ENCODE data around the gene SLC35C1.
"Not testable (repeated sequence)": the region's sequence is repeated elsewhere in the genome, so short reads cannot be mapped to it uniquely, and the experiment has no call there.

The SLC35C1 gene

DNA sequence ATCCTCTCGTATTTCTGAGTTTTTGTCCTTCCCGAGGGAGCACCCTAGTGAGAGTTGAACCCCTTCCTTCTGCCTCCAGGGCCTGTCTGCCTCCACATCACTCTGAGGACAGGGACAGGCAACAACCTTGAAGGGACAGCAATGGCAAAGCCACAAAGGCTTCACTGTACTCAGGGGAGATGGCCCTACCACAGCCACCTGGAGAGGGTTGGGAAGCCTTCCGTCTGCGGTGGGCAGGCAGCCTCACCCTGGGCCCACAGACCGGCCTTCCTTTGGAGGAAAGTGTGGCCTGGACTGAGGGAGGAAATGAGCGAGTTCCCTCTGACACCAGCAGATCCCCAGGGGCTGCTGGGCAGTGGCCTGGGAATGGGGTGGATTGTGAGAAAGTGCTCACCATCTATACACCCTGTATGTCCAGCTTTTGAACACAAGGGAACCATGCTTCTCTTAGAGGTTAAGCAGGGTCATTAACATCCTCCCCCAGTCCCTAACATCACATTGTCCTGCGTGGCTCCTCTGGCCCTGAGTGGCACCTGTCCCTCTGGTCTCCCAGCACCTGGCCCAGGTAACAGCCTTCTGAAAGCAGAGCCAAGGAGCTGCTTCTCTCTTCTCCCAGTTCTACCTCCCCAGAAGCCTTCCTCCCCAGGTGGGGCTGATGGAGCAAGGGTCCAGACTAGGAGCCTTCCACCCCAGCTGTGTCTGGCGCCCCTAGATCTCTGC is 6.8 kb downstream of the SLC35C1 start:
- DNase-seq = no peak

DNA sequence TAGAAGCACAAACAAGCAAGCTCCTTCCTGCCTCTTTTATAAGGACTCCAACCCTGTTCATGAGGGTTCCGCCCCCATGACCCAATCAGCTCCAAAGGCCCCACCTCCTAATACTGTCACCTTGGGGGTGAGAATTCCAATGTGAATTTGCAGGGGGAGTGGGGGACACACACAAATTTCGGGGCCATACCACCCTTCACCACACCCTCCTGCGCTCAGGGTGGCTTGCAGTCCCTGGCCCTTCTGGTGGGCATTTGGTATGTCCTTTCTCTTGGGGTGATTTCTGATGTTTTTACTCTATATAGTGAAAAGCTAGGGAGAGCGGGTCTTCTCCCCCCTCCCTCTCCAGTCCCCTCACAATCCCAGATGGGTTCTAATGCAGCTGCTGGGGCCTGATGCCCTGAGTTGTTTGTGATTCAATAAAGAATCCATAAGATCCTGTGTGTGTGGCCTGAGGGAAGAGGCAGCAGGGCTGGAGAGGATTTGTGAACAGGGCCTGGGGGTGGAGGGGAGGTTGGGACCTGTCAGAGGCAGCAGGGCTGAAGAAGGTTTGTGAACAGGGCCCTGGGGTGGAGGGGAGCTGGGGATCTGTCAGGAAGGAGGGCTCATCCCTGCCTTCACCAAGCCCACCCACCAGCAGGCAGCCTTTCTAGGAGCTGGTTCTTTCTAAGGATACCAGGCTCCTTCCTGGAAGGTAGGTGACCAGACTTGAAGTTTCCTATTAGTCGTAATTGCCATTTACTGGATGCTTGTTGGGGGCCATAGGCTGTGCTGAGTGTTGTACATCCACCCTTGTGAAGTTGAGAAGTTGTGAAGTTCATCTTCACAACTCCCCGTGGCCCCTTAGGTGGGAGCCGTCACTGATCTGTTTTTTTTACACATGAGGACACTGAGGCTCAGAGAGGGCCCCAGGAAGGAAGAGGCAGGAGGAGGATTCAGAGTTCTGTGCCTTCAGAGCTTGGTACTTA is 7.9 kb downstream of the SLC35C1 start:
- DNase-seq = no peak

GRCh38 chr11:45815747-45816146 is 10.8 kb downstream of the SLC35C1 start:
- DNase-seq = no peak

DNA sequence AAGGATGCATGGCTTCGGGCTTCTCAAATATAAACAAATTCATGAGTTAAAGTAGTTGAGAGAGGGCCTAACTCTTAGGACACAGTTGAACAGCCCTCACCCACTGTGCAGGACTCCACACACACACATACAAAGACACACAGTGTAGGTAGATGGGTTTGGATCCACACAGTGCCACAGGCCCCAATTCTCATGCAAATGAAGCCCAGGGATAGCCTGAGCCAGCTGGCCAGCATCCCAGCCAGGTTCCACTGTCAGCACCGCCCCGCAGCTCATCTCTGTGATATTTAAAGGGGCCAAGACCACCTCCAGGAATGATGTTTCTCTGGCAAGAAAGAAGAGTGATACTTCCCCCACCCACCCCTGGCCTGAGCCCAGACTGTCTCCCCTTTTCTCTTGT is 11.7 kb downstream of the SLC35C1 start:
- DNase-seq = no peak

GRCh38 chr11:45817191-45817590 is 12.2 kb downstream of the SLC35C1 start:
- DNase-seq = no peak

DNA sequence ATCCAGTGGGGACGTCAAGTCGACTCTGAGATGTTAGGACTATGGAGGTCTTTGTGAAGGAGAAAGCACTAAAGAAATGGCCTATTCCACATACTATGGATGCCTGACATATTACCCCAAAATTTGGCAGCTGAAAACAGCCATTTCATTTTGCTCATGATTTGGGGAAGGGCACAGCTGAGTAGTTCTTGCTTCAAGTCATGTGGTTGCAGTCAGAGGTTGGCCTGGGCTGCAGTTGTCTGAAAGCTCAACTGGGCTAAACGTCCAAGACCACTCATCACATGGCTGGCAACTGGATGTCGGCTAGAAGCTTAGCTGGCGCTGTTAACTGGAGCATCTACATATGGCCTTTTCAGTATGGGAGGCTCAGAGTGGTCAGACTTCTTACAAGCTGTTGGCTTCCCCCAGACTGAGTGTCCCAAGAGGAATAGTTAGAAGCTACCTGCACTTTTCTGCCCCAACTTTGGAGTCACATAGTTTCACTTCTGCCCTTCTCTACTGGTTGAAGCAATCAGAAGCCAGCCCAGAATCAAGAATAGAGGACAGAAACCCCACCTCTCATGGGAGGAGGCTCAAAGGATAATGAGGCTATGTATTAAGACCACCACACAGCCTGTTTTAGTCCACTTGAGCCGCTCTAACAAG is 14.1 kb downstream of the SLC35C1 start:
- DNase-seq = no peak

GRCh38 chr11:45820211-45820857 is 15.4 kb downstream of the SLC35C1 start:
- DNase-seq = no peak

DNA sequence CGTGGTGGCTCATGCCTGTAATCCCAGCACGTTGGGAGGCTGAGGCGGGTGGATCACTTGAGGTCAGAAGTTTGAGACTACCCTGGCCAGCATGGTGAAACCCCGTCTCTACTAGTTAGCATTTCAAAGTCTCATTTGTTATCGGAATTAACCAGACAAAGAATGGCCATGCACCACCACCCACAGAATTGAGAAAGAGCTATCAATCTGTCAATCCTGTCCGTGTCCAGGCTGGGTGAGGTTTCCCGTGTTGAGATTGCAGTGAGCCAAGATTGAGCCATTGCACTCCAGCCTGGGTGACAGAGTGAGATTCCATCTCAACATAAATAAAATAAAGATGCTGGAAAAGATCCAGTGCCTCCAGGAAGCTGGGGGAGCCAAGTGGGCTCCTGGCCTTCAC is 21.5 kb downstream of the SLC35C1 start:
- DNase-seq = not testable (repeated sequence)

DNA sequence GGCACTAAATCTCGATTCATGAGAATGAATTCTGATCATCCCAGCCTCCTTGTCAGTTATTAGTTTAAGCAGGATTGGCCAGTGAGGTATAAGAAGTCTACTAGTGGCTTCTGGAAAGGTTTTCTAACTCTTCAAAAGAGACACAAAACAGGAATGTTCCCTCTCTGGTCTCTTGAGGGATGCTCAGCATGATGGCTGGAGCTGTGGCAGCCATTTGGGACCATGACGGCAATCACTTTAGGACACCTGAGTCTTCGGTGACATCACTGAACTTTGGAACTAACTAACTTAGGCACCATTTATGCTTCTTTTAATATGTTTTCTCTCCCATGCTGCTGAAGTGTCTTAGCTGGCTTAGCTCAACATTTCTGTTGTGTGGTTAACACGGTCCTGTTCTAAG is 22.2 kb downstream of the SLC35C1 start:
- no peak for DNase-seq

GRCh38 chr11:45828996-45829395 is 24.0 kb downstream of the SLC35C1 start:
- DNase-seq = no peak

- DNase-seq = no peak
These were observed 25.6 kb downstream of the SLC35C1 start for GRCh38 chr11:45830596-45830995.

DNA sequence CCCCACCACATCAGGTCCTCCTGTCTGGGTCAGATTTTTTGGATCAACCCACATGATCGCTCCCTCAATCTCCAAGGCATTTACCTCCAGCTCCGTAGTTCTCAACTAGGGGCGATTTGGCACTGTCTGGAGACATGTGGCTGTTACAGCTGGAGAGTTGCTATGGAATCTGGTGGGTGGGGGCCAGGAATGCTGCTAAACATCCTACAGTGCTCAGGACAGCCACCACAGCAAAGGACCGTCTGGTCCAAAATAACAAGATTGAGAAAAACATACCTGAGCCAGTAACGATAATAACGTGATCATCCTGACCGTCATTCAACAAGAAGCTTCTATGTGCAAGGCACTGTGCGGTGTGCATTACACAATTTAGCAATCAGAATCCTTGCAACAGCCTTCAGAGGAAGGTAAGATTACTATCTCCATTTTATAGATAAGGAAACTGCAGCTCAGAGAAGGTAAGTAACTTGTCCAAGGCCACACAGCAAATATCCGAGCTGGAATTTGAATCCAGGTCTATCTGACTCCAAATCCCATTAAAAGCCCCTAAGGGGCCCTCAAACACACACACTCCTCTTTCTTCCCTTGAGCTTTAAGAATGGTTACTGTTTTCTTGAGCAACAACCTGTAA is 28.0 kb downstream of the SLC35C1 start:
- no peak for DNase-seq

DNA sequence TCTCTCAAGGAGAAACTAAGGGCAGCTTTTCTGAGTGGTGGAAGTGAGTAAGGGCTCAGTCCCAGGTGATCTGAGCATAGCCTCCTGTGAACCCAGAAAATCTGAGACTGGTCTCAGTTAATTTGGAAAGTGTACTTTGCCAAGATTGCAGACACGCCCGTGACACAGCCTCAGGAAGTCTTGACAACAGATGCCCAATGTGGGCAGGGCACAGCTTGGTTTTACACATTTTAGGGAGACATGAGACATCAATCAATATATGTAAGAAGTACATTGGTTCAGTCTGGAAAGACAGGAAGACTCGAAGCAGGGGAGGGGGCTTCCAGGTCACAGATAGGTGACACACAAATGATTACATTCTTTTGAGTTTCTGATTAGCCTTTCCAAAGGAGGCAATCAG is 28.8 kb downstream of the SLC35C1 start:
- no peak for DNase-seq

DNA sequence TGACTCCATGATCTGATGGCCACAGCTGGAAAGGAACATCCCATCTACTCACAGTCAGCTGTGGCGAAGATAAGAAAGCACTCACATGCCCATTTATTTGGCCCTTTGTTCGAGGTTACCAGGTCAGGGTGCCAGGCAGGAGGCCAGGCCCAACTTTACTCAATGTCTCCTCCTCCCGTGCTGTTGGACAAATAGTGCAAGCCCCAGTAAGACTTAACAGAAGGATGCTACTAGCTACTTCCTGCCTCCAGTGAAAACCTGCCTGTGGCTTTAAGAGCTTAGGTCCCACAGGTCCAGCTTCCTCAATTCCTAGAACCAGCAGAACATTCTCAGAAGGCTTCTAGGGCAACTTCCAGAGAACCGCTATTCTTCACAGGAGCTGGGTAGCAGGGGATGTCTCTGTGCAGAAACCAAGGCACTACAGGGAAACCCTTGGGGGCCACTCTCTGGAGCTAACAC is 29.4 kb downstream of the SLC35C1 start:
- no peak for DNase-seq

DNA sequence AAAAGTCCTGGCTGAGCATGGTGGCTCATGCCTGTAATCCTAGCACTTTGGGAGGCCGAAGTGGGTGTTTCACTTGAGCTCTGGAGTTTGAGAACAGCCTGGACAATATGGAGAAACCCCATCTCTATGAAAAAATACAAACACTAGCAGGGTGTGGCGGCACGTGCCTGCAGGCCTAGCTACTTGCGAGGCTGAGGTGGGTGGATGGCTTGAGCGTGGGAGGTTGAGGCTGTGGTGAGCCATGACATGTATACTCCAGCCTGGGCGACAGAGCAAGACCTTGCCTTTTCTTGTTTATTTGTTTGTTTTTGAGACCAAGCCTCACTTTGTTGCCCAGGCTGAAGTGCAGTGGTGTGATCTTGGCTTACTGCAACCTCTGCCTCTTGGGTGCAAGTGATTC is 34.3 kb downstream of the SLC35C1 start:
- DNase-seq = no peak

- DNase-seq = not testable (repeated sequence)
These were observed 35.3 kb downstream of the SLC35C1 start for GRCh38 chr11:45840251-45840650.

DNA sequence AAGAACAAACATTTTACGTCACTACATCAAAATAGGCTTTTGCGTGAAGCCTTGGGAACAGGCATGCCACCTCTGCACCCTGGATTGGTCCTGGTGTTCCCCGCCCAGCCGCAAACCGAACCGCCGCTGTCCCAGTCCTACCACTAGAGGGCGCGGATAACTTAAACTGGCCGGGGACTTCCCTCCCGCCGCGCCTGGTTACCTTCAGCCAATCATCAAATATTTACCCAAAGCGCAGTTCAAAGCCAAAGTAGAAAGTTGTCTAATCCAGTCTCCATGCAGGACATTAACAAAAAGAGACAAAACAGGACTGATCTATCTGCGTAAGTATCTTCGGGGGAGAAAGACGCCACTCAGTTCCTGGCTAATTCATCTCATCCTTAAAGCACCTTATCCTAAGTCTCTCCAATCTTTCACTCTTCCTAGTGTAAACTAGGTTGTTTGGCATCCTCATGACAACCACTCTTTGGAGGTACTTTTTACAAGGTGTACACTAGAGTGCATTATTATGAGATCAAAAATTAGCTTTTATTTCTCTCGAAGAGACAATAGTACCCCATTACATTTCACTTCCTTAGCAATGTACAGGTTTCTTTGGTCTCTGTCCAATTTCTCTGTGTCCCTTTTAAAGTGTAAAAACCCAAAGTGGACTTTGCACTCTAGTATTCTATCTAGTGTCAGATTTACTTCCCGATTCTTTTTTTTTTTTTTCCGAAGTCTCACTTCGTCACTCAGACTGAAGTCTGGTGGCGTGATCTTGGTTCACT is 38.4 kb downstream of the SLC35C1 start:
- DNase-seq = peak; percentile 89

- no peak for DNase-seq
These were observed 40.1 kb downstream of the SLC35C1 start for GRCh38 chr11:45844822-45845578.

DNA sequence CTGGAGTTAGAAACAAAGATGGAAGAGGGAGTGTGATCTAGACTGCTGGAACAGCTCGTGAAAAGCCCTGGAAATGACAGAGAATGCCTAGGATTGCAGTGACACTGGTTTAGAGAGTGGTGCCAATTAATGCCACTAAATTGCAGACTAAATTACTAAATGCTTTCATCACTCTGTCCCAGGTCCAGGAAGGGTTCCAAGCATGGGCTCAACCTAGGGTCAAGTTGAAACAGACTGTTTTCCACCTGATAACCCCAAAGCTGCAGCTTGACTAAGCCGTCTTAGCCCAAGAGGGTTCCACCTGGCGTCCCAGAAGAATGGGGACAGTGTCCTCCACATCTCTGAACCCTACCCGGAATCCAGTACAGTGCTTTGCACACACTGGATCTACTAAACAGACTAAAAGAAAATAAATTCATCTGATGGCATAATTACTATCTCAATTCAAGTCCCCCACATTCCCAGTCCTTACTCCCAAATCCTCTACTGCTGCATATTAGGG is 41.3 kb downstream of the SLC35C1 start:
- no peak for DNase-seq
